ENCODE measurements around the gene RNGTT.
"Not testable (repeated sequence)": the region's sequence is repeated elsewhere in the genome, so short reads cannot be mapped to it uniquely, and the experiment has no call there.

The RNGTT gene

DNA sequence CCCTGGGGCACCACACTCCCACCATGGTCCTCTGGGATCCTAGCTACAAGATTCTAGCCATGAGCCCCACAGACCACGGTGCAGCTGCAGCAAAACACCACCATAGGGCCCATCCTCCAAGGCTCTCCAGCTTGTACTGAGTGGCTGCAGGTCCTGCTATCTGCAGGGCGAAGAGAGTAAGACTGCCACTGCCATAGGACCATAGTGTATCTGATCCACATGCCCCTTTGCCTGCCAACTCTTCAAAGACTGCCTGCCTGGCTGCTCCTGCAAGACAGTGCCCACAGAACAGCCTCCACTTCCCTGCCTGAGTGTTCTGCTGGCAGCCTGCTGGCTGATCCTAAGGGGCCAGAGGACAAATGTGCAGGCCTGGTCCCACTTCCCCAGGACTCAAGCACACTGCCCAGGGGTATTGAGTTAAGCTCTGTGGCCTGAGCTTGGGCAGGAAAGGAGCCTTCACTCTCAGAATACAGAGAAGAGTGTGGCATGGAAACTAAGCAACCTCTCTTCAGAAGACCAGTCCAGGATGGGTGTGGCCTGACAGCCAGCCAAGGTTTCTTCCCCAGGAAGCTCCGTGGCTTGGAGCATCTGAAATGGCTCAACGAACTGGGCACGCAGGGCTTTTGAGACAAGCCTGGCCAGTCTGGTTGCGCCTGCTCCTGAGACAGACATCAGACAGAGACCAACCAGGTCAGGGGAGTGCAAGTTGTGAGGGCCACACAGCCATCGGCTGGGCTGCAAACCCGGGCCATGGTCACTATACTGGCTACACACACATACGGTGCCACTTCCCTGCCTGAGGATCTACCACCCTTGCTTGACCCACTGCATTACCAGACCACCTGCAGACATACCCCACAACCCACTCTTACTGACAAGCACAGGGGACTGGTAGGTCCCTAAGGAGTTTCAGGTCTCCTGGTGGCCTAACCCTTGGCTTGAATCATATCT, 54.5 kb downstream of the RNGTT start:
- Histone ChIP-seq H3K4me1 (ENCODE audit: control insufficient read depth, insufficient read depth, low read length) (peaks cover 13% of the 10 kb centered on the region), H3K36me3 (ENCODE audit: control insufficient read depth in 2 of 2, insufficient read depth in 1 of 2, low read length in 2 of 2) (peaks cover 11 to 20% of the 10 kb centered on the region in 2 experiments), H3K9me3 (ENCODE audit: control insufficient read depth, insufficient read depth, low read depth, low read length) (no peaks in the 10 kb centered on the region), H3K4me3 (ENCODE audit: low read depth, low read length) (no peak overlapping the region), H3K27ac (ENCODE audit: extremely low read depth, low read depth, low read length) (no peak overlapping the region)
- CTCF ChIA-PET, result interaction anchor here (0.7 to 3.7 kb wide), 4 partner anchors 10 to 128 kb away, joined by 3 to 26 read pairs (median 5); no protein-coding TSS in a partner anchor
- POLR2A ChIA-PET, result no interaction called here
- TF ChIP-seq, protein P1, sequence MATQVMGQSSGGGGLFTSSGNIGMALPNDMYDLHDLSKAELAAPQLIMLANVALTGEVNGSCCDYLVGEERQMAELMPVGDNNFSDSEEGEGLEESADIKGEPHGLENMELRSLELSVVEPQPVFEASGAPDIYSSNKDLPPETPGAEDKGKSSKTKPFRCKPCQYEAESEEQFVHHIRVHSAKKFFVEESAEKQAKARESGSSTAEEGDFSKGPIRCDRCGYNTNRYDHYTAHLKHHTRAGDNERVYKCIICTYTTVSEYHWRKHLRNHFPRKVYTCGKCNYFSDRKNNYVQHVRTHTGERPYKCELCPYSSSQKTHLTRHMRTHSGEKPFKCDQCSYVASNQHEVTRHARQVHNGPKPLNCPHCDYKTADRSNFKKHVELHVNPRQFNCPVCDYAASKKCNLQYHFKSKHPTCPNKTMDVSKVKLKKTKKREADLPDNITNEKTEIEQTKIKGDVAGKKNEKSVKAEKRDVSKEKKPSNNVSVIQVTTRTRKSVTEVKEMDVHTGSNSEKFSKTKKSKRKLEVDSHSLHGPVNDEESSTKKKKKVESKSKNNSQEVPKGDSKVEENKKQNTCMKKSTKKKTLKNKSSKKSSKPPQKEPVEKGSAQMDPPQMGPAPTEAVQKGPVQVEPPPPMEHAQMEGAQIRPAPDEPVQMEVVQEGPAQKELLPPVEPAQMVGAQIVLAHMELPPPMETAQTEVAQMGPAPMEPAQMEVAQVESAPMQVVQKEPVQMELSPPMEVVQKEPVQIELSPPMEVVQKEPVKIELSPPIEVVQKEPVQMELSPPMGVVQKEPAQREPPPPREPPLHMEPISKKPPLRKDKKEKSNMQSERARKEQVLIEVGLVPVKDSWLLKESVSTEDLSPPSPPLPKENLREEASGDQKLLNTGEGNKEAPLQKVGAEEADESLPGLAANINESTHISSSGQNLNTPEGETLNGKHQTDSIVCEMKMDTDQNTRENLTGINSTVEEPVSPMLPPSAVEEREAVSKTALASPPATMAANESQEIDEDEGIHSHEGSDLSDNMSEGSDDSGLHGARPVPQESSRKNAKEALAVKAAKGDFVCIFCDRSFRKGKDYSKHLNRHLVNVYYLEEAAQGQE (tag by site-specific recombination; IDR thresholded peaks at IDR 0.05), result no peak
- TF ChIP-seq ZNF510 (tag by site-specific recombination; IDR thresholded peaks at IDR 0.05; ENCODE audit: insufficient replicate concordance) (no peak), OSR2 (tag by site-specific recombination; IDR thresholded peaks at IDR 0.05) (no peak), ZNF266 (tag by site-specific recombination; IDR thresholded peaks at IDR 0.05; ENCODE audit: low read depth) (no peak), ZNF701 (tag by site-specific recombination; IDR thresholded peaks at IDR 0.05) (no peak), ZNF274 (IDR thresholded peaks at IDR 0.05; ENCODE audit: low read length) (no peak), ZNF274 (tag by site-specific recombination; IDR thresholded peaks at IDR 0.05; ENCODE audit: borderline replicate concordance) (no peak)
- TF ChIP-seq, protein P2, sequence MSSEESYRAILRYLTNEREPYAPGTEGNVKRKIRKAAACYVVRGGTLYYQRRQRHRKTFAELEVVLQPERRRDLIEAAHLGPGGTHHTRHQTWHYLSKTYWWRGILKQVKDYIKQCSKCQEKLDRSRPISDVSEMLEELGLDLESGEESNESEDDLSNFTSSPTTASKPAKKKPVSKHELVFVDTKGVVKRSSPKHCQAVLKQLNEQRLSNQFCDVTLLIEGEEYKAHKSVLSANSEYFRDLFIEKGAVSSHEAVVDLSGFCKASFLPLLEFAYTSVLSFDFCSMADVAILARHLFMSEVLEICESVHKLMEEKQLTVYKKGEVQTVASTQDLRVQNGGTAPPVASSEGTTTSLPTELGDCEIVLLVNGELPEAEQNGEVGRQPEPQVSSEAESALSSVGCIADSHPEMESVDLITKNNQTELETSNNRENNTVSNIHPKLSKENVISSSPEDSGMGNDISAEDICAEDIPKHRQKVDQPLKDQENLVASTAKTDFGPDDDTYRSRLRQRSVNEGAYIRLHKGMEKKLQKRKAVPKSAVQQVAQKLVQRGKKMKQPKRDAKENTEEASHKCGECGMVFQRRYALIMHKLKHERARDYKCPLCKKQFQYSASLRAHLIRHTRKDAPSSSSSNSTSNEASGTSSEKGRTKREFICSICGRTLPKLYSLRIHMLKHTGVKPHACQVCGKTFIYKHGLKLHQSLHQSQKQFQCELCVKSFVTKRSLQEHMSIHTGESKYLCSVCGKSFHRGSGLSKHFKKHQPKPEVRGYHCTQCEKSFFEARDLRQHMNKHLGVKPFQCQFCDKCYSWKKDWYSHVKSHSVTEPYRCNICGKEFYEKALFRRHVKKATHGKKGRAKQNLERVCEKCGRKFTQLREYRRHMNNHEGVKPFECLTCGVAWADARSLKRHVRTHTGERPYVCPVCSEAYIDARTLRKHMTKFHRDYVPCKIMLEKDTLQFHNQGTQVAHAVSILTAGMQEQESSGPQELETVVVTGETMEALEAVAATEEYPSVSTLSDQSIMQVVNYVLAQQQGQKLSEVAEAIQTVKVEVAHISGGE (tag by site-specific recombination; conservative IDR thresholded peaks at IDR 0.05; ENCODE audit: low read depth), result no peak
- TF ChIP-seq, protein P3, sequence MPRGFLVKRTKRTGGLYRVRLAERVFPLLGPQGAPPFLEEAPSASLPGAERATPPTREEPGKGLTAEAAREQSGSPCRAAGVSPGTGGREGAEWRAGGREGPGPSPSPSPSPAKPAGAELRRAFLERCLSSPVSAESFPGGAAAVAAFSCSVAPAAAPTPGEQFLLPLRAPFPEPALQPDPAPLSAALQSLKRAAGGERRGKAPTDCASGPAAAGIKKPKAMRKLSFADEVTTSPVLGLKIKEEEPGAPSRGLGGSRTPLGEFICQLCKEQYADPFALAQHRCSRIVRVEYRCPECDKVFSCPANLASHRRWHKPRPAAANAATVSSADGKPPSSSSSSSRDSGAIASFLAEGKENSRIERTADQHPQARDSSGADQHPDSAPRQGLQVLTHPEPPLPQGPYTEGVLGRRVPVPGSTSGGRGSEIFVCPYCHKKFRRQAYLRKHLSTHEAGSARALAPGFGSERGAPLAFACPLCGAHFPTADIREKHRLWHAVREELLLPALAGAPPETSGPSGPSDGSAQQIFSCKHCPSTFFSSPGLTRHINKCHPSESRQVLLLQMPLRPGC (tag by site-specific recombination; IDR thresholded peaks at IDR 0.05), result no peak
- TF ChIP-seq, protein P4, sequence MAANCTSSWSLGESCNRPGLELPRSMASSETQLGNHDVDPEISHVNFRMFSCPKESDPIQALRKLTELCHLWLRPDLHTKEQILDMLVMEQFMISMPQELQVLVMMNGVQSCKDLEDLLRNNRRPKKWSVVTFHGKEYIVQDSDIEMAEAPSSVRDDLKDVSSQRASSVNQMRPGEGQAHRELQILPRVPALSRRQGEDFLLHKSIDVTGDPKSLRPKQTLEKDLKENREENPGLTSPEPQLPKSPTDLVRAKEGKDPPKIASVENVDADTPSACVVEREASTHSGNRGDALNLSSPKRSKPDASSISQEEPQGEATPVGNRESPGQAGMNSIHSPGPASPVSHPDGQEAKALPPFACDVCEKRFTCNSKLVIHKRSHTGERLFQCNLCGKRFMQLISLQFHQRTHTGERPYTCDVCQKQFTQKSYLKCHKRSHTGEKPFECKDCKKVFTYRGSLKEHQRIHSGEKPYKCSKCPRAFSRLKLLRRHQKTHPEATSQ (tag by site-specific recombination; IDR thresholded peaks at IDR 0.05), result no peak

DNA sequence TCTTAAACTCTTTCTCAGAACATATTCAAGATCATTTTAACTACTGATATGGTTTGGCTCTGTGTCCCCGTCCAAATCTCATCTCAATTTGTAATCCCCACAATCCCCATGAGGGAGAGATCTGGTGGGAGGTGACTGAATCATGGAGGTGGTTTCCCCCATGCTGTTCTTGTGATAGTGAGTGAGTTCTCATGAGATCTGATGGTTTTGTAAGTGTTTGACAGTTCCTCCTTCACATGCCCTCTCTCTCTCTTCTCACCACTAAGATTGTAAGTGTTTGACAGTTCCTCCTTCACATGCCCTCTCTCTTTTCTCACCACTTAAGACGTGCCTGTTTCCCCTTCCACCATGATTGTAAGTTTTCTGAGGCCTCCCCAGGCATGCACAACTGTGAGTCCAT, 56.3 kb downstream of the RNGTT start:
- TF ChIP-seq MZF1 (tag by site-specific recombination; IDR thresholded peaks at IDR 0.05; ENCODE audit: borderline replicate concordance), result peak; percentile 82; the same call in 1 of the 2 replicates
- CTCF ChIA-PET, result interaction anchor here (0.7 to 3.7 kb wide), 5 partner anchors 8 to 127 kb away, joined by 3 to 26 read pairs (median 4); no protein-coding TSS in a partner anchor
- POLR2A ChIA-PET; H3K9me3 ChIP-seq (ENCODE audit: control insufficient read depth, insufficient read depth, low read depth, low read length); H3K4me3 ChIP-seq (ENCODE audit: low read depth, low read length); H3K27ac ChIP-seq (ENCODE audit: extremely low read depth, low read depth, low read length): not testable (repeated sequence)
- Histone ChIP-seq H3K4me1 (ENCODE audit: control insufficient read depth, insufficient read depth, low read length) (peaks cover 13% of the 10 kb centered on the region), H3K36me3 (ENCODE audit: control insufficient read depth in 2 of 2, insufficient read depth in 1 of 2, low read length in 2 of 2) (peaks cover 15 to 28% of the 10 kb centered on the region in 2 experiments)

Measured in HEK293 (cell line).